T-helper 2 cell treated with Interferon-gamma antibody and Interleukin-4, amounts not matched to agents 100 ng/mL and 5 ng/mL, for 36 hours (primary cell): ENCODE measurements around the gene ACOT7. TPM values are rescaled to one million over a fixed set of nuclear protein-coding genes. Genes with fewer than 3 reads are reported as not detected.
"Not testable (repeated sequence)": the region's sequence is repeated elsewhere in the genome, so short reads cannot be mapped to it uniquely, and the experiment has no call there.

Source experiments
- intact Hi-C: fragments of 100-400 bp; cut with micrococcal nuclease; formaldehyde crosslinking; loops from one replicate; pipeline ENCODE4 v1.15.1; 2023
- total RNA-seq: library from RNA; stranded (reverse); gene quantifications from 2 replicates; pipeline ENCODE4 v1.2.3, GENCODE V29; 2022

The ACOT7 gene
- total RNA-seq, 1 donor from 2014 or later, result 95.3 TPM

DNA sequence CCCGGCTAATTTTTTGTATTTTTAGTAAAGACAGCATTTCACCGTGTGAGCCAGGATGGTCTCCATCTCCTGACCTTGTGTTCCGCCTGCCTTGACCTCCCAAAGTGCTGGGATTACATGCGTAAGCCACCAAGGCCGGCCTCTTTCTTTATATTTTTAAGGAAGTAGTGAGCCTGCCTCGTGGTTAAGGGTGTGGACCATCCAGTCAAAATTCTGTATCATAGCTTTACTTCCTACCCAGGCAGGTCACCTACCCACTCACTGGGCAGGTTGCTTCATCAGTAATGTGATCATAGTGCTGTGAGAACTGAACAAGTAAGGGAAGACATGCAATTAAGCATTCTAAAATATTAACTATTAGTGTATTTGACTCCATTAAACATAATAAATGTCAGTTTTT, 8.1 kb upstream of the ACOT7 start:
- intact Hi-C loops, result no loop called here

DNA sequence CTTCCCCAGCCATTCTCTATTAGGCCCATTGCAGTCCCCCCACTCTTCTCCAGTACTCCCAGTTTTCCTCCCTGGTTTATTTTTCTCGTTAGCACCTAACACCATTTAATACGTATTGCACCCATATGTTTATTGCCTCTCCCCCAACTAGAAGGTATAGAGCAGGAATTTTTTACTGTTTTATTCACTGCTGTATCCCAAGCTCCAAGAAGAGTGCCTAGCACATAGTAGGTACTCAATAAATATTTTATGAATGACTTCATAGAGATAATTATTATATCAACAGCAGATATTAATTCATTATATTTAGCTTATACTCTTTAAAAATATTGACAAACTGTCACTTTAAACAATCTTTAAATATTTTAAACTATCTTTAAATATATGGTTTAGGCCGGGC, 5.7 kb upstream of the ACOT7 start:
- intact Hi-C loops, result no loop called here

GRCh38 chr1:6397844-6398441, 4.4 kb upstream of the ACOT7 start:
- intact Hi-C loops, result no loop called here

GRCh38 chr1:6396998-6397397, 3.4 kb upstream of the ACOT7 start:
- intact Hi-C loops, result no loop called here

DNA sequence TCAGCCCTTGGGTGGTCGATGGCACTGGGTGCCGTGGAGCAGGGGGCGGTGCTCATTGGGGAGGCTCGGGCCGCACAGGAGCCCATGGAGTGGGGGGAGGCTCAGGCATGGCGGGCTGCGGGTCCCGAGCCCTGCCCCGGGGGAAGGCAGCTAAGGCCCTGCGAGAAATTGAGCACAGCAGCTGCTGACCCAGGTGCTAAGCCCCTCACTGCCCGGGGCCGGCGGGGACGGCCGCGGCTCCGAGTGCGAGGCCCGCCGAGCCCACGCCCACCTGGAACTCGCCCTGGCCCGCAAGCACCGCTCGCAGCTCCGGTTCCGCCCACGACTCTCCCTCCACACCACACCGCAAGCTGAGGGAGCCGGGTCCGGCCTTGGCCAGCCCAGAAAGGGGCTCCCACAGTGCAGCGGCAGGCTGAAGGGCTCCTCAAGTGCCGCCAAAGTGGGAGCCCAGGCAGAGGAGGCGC, 2.2 kb upstream of the ACOT7 start:
- intact Hi-C loops, result not testable (repeated sequence)

GRCh38 chr1:6395130-6395529, 1.6 kb upstream of the ACOT7 start:
- intact Hi-C loops, result not testable (repeated sequence)

DNA sequence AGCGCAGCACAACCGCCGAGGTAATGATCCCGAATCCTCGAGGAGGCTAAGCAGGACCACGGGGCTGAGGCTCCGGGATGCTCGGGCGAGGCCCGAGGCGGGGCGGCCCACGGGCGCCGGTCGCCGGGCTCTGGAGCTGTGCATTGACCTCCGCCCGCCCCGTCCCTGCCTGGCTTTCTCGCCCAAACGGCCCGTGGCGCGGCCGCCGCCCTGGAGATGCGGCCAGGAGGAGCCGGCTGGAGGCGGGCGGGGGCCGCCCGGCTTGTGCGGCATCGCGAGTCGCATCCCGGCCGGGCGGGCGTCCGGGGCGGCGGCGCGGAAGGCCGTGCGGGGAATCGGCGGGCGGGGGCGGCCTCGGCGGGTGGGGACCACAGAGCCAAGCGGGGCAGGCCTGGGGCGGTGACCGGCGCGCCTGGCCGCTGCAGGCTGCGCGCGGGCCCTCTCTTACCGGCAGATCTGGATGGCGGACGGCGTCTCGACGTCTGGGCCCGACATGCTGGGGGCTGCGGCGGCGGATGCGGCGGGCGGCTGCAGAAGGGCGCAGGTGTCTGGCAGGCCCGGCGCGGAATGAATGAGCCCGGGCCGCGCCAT, 663 bp downstream of the ACOT7 start:
- intact Hi-C loops, result loop anchor here (1.0 kb wide), 2 partner anchors 34 to 45 kb away; no protein-coding TSS in a partner anchor

DNA sequence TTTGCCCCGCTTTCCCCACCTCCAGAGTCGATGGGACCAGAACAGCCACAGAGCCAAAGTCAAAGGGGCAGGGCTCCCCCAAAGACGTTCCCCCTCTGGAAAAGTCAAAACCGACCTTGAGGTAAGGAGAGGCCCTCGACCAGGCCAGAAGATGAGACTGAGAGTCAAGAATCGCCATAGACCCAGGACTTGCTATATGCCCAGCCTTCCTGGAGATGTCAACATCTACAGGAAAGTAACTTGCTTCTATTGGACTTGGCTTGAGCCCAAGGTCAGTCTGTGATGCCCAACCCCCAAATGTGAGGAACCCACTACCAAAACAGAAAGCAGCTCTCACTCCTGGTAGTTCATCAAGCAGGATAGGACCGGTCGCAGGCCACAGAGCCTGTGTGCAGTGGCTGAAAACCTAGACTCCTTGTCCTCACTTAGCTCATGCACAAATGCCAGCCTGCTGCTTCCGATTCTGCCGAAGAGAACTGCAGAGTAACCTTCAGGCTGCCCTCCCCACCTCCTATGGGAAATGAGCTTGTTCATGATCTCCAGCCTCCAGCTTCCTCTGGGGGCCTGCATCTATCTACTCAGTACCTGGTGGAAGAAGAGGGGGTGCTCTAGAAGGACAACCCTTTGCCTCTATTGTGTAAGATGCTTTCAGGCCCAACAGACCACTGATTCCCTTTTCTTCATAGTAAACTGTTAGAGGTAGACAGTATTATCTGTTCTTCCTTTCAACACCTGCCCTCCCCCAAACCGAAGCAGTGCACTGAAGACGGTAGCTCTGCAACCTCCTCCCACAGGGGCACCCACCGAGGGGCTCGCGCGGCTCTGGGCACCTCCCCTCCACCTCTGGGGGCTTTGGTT, 1.4 kb downstream of the ACOT7 start:
- intact Hi-C loops, result no loop called here

DNA sequence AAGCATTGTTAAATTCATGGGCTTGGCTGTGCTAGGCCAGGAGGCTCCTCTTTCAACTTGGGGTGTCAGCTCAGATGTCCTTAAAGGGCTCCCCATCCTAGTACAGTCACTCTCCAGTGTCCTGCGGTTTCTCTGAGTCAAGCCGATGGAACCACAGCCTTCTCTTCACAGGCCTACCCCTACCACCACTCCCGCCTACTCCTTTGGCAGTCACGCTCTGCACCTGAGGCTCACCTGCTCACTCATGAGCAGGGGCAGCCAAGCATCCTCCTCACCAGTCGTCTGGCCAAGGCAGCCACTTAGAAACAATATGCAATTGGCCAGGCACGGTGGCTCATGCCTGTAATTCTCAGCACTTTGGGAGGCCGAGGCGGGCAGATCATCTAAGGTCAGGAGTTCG, 3.6 kb downstream of the ACOT7 start:
- intact Hi-C loops, result no loop called here

- intact Hi-C loops, result no loop called here
Observed at GRCh38 chr1:6386371-6386949, 7.1 kb downstream of the ACOT7 start.

- intact Hi-C loops, result no loop called here
Observed at GRCh38 chr1:6385488-6386191, 7.9 kb downstream of the ACOT7 start.

DNA sequence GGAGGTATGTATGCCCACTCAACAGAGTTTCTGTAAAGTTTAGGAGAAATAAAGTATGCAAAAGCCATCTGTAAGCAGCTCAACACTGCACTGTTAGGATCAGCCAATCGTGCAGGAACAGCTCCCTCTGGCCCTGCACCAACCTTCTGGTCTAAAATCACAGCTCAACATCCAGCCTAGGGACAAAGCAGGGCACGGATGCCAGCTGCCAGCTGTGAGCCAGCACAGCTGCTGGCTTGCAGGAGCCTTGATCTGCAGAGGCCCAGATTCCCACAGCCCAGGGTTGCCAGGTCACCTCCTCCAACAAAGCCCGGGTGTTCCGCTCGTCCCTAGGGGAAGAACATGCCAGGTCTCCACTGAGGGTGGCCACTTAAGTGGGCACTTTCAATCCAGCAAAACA, 8.6 kb downstream of the ACOT7 start:
- intact Hi-C loops, result no loop called here

DNA sequence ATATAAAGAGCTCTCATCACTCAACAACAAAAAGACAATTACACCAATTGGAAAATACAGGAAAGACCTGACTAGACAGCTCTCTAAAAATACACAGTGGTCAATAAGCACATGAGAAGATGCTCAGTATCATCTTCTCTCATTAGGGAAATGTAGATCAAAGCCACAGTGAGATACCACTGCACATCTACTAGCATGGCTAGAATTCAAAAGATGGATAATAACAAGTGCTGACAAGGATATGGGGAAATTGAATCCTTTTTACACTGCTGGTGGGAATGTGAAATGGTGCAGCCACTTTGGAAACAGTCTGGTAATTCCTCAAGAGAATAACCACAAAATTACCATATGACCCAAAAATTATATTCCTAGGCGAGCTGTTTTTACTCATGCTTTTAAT, 9.4 kb downstream of the ACOT7 start:
- intact Hi-C loops, result no loop called here

- intact Hi-C loops, result no loop called here
Observed at GRCh38 chr1:6380037-6380436, 13.5 kb downstream of the ACOT7 start.

GRCh38 chr1:6378096-6378746, 15.3 kb downstream of the ACOT7 start:
- intact Hi-C loops, result no loop called here

- intact Hi-C loops, result no loop called here
Observed at GRCh38 chr1:6373961-6374720, 19.4 kb downstream of the ACOT7 start.

GRCh38 chr1:6372236-6372635, 21.3 kb downstream of the ACOT7 start:
- intact Hi-C loops, result not testable (repeated sequence)

DNA sequence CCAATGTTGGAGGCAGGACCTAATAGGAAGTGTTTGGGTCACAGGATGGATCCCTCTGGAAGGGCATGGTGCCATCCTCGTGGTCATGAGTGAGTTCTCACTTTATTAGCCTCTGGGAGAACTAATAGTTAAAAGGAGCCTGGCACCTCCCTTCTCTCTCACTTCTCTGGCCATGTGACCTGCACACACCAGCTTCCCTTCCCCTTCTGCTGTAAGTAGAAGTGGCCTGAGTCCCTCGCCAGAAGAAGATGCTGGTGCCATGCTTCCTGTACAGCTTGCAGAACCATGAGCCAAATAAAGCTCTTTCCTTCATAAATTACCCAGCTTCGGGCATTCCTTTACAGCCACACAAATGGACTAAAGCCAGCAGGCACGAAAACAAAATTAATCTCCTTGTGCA, 23.6 kb downstream of the ACOT7 start:
- intact Hi-C loops, result no loop called here

- intact Hi-C loops, result no loop called here
Observed at GRCh38 chr1:6367381-6368012, 26.1 kb downstream of the ACOT7 start.

DNA sequence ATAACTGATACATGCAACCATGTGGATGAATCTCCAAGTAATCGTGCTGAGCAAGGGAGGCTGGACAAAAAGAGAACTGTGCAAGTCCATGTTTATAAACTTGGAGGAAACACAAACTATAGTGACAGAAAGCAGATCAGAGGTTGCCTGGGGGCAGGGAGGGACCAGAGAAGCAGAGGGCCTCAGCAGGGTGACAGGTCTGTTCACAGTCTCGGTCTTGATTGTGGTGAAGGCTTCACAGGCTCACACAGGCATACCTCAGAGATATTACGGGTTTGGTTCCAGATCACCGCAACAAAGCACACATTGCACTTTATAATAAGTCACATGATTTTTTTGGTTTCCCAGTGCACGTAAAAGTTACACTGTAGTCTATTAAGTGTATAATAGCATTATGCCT, 28.5 kb downstream of the ACOT7 start:
- intact Hi-C loops, result no loop called here
